Lung (tissue), 12 donors: ENCODE measurements around the gene CCR8. TPM values are rescaled to one million over a fixed set of nuclear protein-coding genes. Genes with fewer than 3 reads are reported as not detected.
A peak's percentile ranks its signal among the peaks of the same experiment; 100 is the strongest.

Experiments used
- ATAC-seq: fragments of 200-7000 bp; cut with Tn5 transposase; one replicate; pipeline ENCODE4 v1.9.1; 2020; ENCODE audit warnings: moderate number of reproducible peaks; ENCODE audit not compliant: insufficient read depth, low FRiP score
- DNase-seq, 3 donors: peaks; one replicate each; pipeline ENCODE4 v3.0.0-alpha.2; 2013 to 2017
- H3K27ac ChIP-seq, 2 donors: one replicate each; pipeline ENCODE4 v1.5.1; 2013; ENCODE audit warnings: mild to moderate bottlenecking in 2 of 2, moderate library complexity in 2 of 2, control low read depth in 1 of 2, inconsistent platforms in 1 of 2, low read depth in 1 of 2, low read length in 1 of 2
- H3K27me3 ChIP-seq, 3 donors: one replicate each; pipeline ENCODE4 v1.5.1; 2013; ENCODE audit warnings: low read length in 2 of 3; ENCODE audit not compliant: control insufficient read depth in 3 of 3, insufficient read depth in 3 of 3
- H3K36me3 ChIP-seq, 4 donors: one replicate each; pipeline ENCODE4 v1.5.1; 2013; ENCODE audit warnings: low read length in 4 of 4, mild to moderate bottlenecking in 1 of 4, moderate library complexity in 1 of 4; ENCODE audit not compliant: control insufficient read depth in 4 of 4, insufficient read depth in 4 of 4
- H3K4me1 ChIP-seq, 5 donors: one replicate each; pipeline ENCODE4 v1.5.1; 2013; ENCODE audit warnings: low read length in 5 of 5, mild to moderate bottlenecking in 2 of 5, moderate library complexity in 1 of 5; ENCODE audit not compliant: control insufficient read depth in 5 of 5, insufficient read depth in 5 of 5
- H3K4me3 ChIP-seq: one replicate; pipeline ENCODE4 v1.5.1; 2013; ENCODE audit warnings: mild to moderate bottlenecking, control low read depth, moderate library complexity
- H3K9ac ChIP-seq, 2 donors: one replicate each; pipeline ENCODE4 v1.5.1; 2013; ENCODE audit warnings: low read length in 2 of 2, control low read depth in 1 of 2; ENCODE audit not compliant: insufficient read depth in 1 of 2
- H3K9me3 ChIP-seq, 4 donors: one replicate each; pipeline ENCODE4 v1.5.1; 2013; ENCODE audit warnings: low read length in 3 of 4, mild to moderate bottlenecking in 1 of 4, moderate library complexity in 1 of 4; ENCODE audit not compliant: control insufficient read depth in 4 of 4, insufficient read depth in 3 of 4
- CTCF ChIP-seq: IDR thresholded peaks from 2 replicates; pipeline ENCODE4 v1.5.1; 2012; ENCODE audit warnings: mild to moderate bottlenecking; ENCODE audit errors: control extremely low read depth, extremely low read depth
- WGBS, 2 donors: extraction: QIAGEN DNeasy Blood & Tissue Kit; methylation state at CpG; one replicate each; pipeline ENCODE4 v1.1.7; 2013; 5-methylcytosine and 5-hydroxymethylcytosine counted together
- polyA plus RNA-seq, 2 donors: library from polyadenylated mRNA; stranded (reverse); fragments of 200-250 nt; gene quantifications; one replicate each; pipeline ENCODE4 v1.2.1, GENCODE V29; 2013
- total RNA-seq, 2 donors: library from RNA; depleted of rRNA in 1 of 2; stranded (reverse); fragments of >200 nt in 1 of 2; gene quantifications; one replicate each; pipeline ENCODE4 v1.2.1, GENCODE V29; 2014 to 2021
- donor health status: control.
- donor health status: control.
- donor health status: Bipolar disorder and iron deficiency.
- donor health status: healthy.
- donor health status: DM: yes; HTN: yes; CAD: no.

Gene CCR8
- total and polyA plus RNA-seq, 4 donors = 0.06 TPM; not detected in 3

GRCh38 chr3:39289107-39289506 lies 40.4 kb upstream of the CCR8 start:
- H3K4me1 ChIP-seq = peaks cover 0 to 2% (median 0%) of the 10 kb centered on the region in 5 donors
- no peak overlapping the region for H3K4me3 ChIP-seq
- H3K9ac ChIP-seq = no peak overlapping the region
- H3K9me3 ChIP-seq = no peaks in the 10 kb centered on the region
- ATAC-seq (no peak), DNase-seq (no peak)
- WGBS, 2 donors = 85 to 96% methylated on average over 4 of the region's 4 CpGs
- no peaks in the 10 kb centered on the region for H3K27me3 ChIP-seq
- TF ChIP-seq CTCF = no peak
- H3K27ac ChIP-seq = no peak overlapping the region
- no peaks in the 10 kb centered on the region for H3K36me3 ChIP-seq

- WGBS, 2 donors = 50 to 80% methylated on average over 4 of the region's 4 CpGs
- Histone ChIP-seq H3K27me3 (no peaks in the 10 kb centered on the region), H3K9ac (peak overlapping the region in 1 of 2 donors; percentile 28), H3K9me3 (no peaks in the 10 kb centered on the region), H3K4me1 (peaks cover 0 to 2% (median 0%) of the 10 kb centered on the region in 5 donors), H3K36me3 (no peaks in the 10 kb centered on the region), H3K27ac (peak overlapping the region in 1 of 2 donors; percentile 31), H3K4me3 (no peak overlapping the region)
- ATAC-seq (no peak), DNase-seq (no peak)
- no peak for TF ChIP-seq CTCF
These were observed 39.3 kb upstream of the CCR8 start for GRCh38 chr3:39290255-39290654.

GRCh38 chr3:39291903-39292329 lies 37.6 kb upstream of the CCR8 start:
- ATAC-seq (no peak), DNase-seq (peak; percentile 50 to 66 (median 54))
- Histone ChIP-seq H3K27me3 (no peaks in the 10 kb centered on the region), H3K4me3 (no peak overlapping the region), H3K27ac (no peak overlapping the region), H3K4me1 (peaks cover 0 to 2% (median 0%) of the 10 kb centered on the region in 5 donors), H3K9ac (no peak overlapping the region), H3K36me3 (no peaks in the 10 kb centered on the region), H3K9me3 (peaks cover 0 to 1% (median 0%) of the 10 kb centered on the region in 4 donors)
- peak; percentile 74 for TF ChIP-seq CTCF
- WGBS, 2 donors = 17 to 28% methylated on average over 5 of the region's 5 CpGs

GRCh38 chr3:39292961-39293360 lies 36.5 kb upstream of the CCR8 start:
- no peaks in the 10 kb centered on the region for H3K36me3 ChIP-seq
- WGBS, 2 donors = 89 to 91% methylated on average over 4 of the region's 4 CpGs
- no peak overlapping the region for H3K9ac ChIP-seq
- H3K4me3 ChIP-seq = no peak overlapping the region
- DNase-seq (no peak), ATAC-seq (no peak)
- no peaks in the 10 kb centered on the region for H3K27me3 ChIP-seq
- no peak overlapping the region for H3K27ac ChIP-seq
- H3K4me1 ChIP-seq = peaks cover 0 to 2% (median 0%) of the 10 kb centered on the region in 5 donors
- peaks cover 0 to 1% (median 0%) of the 10 kb centered on the region in 4 donors for H3K9me3 ChIP-seq
- no peak for TF ChIP-seq CTCF
